B cell (primary cell): ENCODE data around the gene PELI1.

Experiments used
- EZH2 ChIP-seq: IDR thresholded peaks from 2 replicates; pipeline ENCODE4 v1.6.1; 2012; ENCODE audit warnings: borderline replicate concordance, low read depth, mild to moderate bottlenecking, moderate library complexity, low read length; ENCODE audit not compliant: insufficient read depth, poor library complexity, severe bottlenecking
- TF ChIP-seq, protein P1 (sequence below): fragments of 200-600 bp; IDR thresholded peaks from one replicate; pipeline ENCODE4 v1.8.0; 2022; ENCODE audit warnings: antibody characterized with exemption, mild to moderate bottlenecking

DNA sequence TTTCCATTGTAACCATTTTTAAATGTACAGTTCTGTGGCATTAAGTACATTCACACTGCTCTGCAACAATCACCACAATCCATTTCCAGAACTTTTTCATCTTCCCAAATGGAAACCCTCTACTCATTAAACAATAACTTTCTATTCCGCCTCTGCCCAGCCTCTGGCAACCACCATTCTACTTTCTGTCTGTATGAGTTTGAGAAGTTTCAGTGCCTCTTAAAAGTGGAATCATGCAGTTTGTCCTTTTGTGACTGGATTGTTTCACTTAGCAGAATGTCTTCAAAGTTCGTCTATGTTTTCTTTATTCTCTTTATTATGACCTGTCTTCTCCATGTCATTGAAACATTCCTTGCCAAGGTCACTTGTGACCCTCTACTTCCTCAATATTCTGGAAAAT, 22.0 kb upstream of the PELI1 start:
- TF ChIP-seq EZH2, result no peak
- TF ChIP-seq, protein P1, sequence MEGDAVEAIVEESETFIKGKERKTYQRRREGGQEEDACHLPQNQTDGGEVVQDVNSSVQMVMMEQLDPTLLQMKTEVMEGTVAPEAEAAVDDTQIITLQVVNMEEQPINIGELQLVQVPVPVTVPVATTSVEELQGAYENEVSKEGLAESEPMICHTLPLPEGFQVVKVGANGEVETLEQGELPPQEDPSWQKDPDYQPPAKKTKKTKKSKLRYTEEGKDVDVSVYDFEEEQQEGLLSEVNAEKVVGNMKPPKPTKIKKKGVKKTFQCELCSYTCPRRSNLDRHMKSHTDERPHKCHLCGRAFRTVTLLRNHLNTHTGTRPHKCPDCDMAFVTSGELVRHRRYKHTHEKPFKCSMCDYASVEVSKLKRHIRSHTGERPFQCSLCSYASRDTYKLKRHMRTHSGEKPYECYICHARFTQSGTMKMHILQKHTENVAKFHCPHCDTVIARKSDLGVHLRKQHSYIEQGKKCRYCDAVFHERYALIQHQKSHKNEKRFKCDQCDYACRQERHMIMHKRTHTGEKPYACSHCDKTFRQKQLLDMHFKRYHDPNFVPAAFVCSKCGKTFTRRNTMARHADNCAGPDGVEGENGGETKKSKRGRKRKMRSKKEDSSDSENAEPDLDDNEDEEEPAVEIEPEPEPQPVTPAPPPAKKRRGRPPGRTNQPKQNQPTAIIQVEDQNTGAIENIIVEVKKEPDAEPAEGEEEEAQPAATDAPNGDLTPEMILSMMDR, result no peak
